ENCODE data around the gene WDR20.

WDR20 gene

GRCh38 chr14:102189874-102190273 lies 50.2 kb downstream of the WDR20 start:
- DNase-seq (ENCODE audit: low read depth, low spot score) = no peak
- no peak overlapping the region for H3K4me3 ChIP-seq (ENCODE audit: low read length)

DNA sequence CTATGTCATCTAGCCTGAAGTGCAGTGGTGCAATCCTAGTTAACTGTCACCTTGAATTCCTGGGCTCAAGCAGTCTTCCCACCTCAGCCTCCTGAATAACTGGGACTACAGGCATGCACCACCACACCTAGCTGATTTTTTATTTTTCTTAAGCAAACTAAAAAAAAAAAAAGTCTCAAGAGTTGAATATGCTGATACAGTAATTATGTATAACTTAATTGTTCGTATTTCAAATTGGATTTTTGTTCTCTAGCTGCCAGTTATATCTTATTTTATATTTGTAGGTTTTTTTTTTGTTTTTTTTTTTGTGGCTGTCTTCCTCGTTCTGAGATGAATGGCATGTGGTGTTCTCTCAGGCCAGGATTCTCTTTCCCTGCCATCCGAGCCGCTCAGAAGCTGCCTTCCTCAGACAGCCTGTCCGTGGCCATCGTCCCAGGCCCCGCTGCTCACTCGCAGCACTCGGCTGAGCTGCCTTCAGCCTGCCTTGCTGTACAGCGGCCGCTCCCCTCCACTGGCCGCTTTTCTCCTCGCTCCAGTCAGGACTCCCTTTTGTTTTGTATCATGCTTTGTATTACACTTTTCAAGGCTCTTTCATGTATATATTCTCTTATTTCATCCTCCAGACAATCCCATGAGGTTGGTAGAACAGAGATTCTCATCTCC lies 53.3 kb downstream of the WDR20 start:
- no peak overlapping the region for H3K4me3 ChIP-seq (ENCODE audit: low read length)
- DNase-seq (ENCODE audit: low read depth, low spot score) = no peak

GRCh38 chr14:102194856-102195255 lies 55.2 kb downstream of the WDR20 start:
- no peak overlapping the region for H3K4me3 ChIP-seq (ENCODE audit: low read length)
- DNase-seq (ENCODE audit: low read depth, low spot score) = no peak

DNA sequence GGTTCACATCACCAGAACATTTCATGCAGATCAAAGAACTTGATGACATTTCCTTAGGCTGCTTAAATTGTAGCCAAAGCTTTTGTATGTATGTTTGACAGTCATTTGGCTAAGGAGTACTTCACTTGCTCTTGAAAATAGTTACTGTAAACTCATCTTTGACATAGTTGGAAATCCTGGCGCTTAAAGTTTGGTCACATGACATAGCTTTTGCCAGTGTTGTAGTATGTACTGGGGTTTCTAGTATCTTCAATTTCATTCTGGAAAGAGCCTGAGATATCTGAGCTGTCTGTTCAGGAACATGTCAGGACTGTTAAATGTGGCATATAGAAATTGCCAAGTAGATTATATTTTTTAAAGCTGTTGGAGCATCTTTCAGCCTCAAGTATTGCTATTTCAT lies 55.7 kb downstream of the WDR20 start:
- no peak overlapping the region for H3K4me3 ChIP-seq (ENCODE audit: low read length)
- no peak for DNase-seq (ENCODE audit: low read depth, low spot score)

- H3K4me3 ChIP-seq (ENCODE audit: low read length) = no peak overlapping the region
- DNase-seq (ENCODE audit: low read depth, low spot score) = no peak
Observed at GRCh38 chr14:102196039-102196901, 56.6 kb downstream of the WDR20 start.

- DNase-seq (ENCODE audit: low read depth, low spot score) = no peak
- H3K4me3 ChIP-seq (ENCODE audit: low read length) = no peak overlapping the region
Observed at GRCh38 chr14:102196902-102197230, 57.2 kb downstream of the WDR20 start.

DNA sequence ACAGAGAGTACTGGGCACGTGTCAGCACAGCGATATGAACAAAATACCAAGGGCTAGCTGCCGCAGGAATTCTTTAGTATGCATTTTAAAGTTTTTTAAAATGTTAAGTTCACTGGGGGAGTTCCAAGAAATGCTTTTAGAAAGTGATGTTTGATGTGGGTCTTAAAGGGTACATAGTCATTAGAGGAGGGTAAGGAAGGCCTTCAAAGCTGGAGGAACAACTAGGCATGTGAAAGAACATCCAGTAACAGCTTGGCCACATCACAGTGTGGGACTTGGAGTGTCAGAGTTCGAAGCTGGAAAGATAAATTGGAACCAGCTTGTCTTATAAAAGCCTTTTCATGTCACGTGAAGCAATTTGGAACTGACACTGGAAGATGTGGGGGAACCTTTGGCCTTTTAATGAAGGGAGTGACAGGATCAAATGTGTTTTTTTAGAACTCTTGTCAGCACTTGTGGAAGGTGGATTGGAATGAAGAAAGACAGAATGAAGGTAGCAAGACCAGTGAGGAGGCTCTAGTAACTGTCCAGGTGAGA lies 57.7 kb downstream of the WDR20 start:
- DNase-seq (ENCODE audit: low read depth, low spot score) = no peak
- no peak overlapping the region for H3K4me3 ChIP-seq (ENCODE audit: low read length)

DNA sequence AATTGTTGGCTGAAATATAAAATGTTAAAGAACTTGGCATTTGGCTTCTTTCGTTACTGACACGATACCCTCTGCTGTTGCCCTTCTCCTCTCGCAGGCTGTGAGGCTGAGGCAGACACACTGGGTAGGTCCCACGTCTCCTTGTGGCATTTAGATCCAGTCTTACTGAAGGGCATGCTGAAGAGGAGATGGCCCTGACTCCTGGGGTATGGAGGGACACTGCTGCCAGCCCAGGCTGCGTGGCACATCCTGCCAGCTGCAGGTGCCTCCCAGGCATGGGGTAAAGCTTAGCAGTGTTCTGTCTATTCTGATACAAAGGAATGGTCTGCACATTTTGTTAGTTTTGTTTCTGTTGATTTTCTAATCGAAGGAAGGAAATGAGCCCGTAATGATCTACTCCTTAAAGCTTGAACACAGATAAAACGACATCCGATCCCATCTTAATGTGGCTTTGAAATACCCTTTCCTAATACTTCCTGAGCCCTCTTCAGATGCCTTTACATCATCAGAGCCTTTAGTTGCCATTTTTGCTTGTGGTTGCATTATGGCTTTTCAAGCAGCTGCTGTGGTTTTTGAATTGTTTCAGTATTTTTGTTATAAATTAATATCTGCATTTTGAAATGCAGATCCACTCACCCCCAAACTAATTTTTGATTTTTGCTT lies 61.1 kb downstream of the WDR20 start:
- H3K4me3 ChIP-seq (ENCODE audit: low read length) = peak overlapping the region; percentile 4
- peak; percentile 83 for DNase-seq (ENCODE audit: low read depth, low spot score)

- H3K4me3 ChIP-seq (ENCODE audit: low read length) = no peak overlapping the region
- DNase-seq (ENCODE audit: low read depth, low spot score) = peak; percentile 11
Observed at GRCh38 chr14:102201353-102201738, 61.6 kb downstream of the WDR20 start.

DNA sequence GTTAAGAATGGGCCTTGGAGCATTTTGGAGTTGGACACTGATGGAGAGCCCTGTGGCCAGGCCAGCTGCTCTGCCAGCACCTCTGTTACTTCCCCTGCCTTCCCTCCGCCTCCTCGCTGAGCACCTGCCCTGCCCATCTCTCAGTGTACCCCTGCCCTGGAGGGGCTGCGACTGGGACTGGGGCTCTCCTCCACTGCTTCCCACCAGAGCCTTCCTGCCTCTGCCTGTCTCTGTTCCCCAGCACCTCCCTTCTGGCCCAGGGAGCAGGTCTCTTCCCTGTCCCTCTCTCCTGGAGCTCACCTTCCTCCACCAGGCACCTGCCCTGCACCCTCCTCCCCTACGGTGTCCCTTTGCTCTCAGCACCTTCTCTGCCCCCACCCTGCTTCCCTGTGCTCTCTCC lies 62.1 kb downstream of the WDR20 start:
- H3K4me3 ChIP-seq (ENCODE audit: low read length) = no peak overlapping the region
- DNase-seq (ENCODE audit: low read depth, low spot score) = no peak

- DNase-seq (ENCODE audit: low read depth, low spot score) = no peak
- H3K4me3 ChIP-seq (ENCODE audit: low read length) = no peak overlapping the region
Observed at GRCh38 chr14:102202944-102203343, 63.2 kb downstream of the WDR20 start.

DNA sequence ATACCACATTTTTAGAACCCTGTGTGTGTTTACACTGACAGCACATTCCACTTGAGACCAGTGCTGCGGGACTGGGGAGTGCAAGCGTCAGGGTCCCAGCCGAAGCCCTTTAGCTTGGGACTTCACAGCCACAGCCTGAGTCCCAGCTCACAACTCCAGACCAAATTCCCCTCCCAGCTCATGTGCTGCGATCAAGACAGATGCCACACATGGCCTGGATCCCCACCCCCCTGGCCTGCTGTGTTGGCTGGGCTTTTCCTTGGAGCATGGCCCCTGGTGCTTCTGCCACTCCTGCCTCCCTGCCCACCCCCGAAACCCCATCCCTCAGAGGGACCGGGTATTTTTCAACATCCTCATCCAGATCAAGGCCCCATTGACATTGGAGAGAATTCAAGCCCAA lies 63.7 kb downstream of the WDR20 start:
- no peak for DNase-seq (ENCODE audit: low read depth, low spot score)
- H3K4me3 ChIP-seq (ENCODE audit: low read length) = no peak overlapping the region

DNA sequence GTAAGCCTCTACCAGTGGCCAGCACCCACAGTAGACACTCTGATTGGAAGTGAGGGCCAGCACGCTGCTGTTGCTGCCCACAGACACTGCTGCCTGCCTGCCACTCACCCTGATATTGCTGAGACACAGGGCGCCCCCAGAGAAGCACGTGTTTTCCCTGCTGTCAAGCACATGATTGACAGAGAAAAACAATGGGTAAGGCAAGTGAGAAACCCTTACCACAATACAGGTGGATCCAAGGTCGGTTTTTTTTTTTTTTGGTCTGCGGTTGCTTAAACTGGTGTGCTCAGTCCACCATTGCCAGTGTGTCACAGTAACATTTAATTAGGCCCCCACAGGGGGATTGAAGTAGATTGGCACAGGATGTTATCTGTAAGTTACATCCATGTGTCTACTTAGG lies 65.9 kb downstream of the WDR20 start:
- DNase-seq (ENCODE audit: low read depth, low spot score) = peak; percentile 96
- no peak overlapping the region for H3K4me3 ChIP-seq (ENCODE audit: low read length)

DNA sequence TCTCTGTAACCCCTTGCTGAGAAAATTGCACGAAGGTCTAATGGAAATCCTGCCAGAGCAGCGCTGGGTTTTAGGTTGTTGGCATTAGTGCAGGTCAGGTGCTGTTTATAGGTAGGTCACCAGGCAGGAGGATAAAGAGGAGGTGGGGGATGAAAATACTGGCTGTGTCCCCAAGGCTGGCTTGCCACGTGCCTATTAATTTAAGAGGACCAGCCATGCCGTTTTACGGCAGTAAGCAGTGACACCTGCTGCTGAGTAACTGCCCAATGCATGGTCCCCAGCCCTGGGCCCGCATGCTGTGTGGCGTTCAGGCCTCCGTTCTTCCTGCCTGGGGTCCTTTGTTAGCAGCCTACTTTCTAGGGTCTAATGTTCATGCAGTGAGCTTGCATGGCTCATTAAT lies 67.2 kb downstream of the WDR20 start:
- no peak overlapping the region for H3K4me3 ChIP-seq (ENCODE audit: low read length)
- no peak for DNase-seq (ENCODE audit: low read depth, low spot score)

DNA sequence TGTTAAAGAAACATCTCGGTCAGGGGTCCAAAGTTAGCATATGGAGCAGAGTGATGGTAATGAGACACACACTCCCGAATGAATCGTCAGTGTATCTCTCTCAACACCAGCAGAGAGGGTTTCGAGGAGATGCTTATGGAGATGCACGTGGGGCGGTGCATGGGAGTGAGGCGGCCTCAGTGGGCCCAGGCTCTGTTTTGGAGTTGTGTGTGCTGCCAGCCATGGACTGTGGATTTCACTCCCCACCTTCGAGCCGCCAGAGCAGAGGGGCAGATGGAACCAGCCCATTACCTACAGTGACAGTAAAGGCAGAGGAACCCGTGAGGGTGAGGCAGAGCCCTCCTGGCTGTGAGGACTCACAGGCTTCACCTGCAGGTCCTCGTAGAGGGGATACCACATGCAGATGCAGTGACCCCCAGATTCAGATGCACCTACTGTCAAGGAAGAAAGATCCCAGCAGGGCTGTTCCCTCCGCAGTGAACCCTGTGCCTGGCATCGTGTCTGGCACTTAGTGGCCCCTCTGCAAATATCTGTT lies 68.2 kb downstream of the WDR20 start:
- no peak for DNase-seq (ENCODE audit: low read depth, low spot score)
- H3K4me3 ChIP-seq (ENCODE audit: low read length) = no peak overlapping the region

DNA sequence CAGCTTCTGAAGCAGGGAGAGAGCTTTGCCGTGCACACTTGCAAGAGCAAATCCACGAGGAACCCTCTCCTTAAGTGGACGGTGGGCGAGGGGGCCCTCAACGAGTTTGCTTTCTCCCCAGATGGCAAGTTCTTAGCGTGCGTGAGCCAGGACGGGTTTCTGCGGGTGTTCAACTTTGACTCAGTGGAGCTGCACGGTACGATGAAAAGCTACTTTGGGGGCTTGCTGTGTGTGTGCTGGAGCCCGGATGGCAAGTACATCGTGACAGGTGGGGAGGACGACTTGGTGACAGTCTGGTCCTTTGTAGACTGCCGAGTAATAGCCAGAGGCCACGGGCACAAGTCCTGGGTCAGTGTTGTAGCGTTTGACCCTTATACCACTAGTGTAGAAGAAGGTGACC lies 69.0 kb downstream of the WDR20 start:
- no peak for DNase-seq (ENCODE audit: low read depth, low spot score)
- no peak overlapping the region for H3K4me3 ChIP-seq (ENCODE audit: low read length)

DNA sequence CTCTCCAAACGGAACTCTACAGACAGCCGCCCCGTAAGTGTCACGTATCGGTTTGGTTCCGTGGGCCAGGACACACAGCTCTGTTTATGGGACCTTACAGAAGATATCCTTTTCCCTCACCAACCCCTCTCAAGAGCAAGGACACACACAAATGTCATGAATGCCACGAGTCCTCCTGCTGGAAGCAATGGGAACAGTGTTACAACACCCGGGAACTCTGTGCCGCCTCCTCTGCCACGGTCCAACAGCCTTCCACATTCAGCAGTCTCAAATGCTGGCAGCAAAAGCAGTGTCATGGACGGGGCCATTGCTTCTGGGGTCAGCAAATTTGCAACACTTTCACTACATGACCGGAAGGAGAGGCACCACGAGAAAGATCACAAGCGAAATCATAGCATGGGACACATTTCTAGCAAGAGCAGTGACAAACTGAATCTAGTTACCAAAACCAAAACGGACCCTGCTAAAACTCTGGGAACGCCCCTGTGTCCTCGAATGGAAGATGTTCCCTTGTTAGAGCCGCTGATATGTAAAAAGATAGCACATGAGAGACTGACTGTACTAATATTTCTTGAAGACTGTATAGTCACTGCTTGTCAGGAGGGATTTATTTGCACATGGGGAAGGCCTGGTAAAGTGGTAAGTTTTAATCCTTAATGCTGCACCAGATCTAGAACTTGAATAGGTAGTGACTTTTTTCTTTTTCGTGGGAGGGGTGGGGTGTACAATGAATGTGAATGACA lies 69.7 kb downstream of the WDR20 start:
- no peak for DNase-seq (ENCODE audit: low read depth, low spot score)

DNA sequence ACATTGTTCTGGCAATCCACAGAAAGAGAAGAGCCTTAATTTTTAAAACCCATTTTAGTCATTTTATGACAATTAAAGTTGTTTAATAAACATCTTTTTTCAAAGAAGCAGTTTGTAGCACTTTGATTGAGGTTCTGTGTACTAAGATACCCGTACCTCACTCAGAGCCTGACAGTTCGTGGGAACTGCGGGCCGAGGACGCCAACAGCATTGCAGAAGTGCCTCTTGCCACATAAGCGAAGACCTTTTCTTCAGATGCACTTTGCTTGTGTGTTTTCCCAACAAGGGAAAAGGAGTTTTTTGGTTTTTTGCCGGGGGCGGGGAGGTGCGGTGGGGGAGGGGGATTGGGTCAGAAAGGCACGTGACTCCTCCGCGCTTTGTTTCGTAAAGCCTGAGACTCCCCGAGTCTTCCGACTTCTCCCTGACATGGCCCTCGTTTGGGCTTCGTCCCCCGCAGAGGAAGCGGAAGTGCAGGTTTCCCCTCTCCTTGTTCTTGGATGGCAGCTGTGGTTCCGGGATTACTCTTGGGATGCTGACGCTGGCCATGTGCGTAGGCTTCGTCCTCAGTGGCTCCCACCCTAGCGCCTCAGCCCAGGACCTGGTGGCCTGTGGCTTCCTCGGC lies 70.8 kb downstream of the WDR20 start:
- no peak overlapping the region for H3K4me3 ChIP-seq (ENCODE audit: low read length)
- no peak for DNase-seq (ENCODE audit: low read depth, low spot score)

More for the DNA sequence above, 69.7 kb downstream of the WDR20 start:
- no peak overlapping the region for H3K4me3 ChIP-seq (ENCODE audit: low read length)

- DNase-seq (ENCODE audit: low read depth, low spot score) = no peak
- no peak overlapping the region for H3K4me3 ChIP-seq (ENCODE audit: low read length)
Observed at GRCh38 chr14:102211240-102211639, 71.5 kb downstream of the WDR20 start.
